GM19463 (cell line): ENCODE results near the gene MRPL38.

Experiments used
- ATAC-seq: cut with Tn5 transposase; IDR thresholded peaks from one replicate; pipeline ENCODE4 v1.9.1; 2021; ENCODE audit warnings: mild to moderate bottlenecking, moderate library complexity; ENCODE audit not compliant: unreplicated experiment

The MRPL38 gene

GRCh38 chr17:75920045-75920560, 15.4 kb upstream of the MRPL38 start:
- no peak for ATAC-seq

- ATAC-seq: no peak
Measured at GRCh38 chr17:75919611-75920010, 14.9 kb upstream of the MRPL38 start.

GRCh38 chr17:75917917-75918445, 13.3 kb upstream of the MRPL38 start:
- ATAC-seq: no peak

GRCh38 chr17:75917141-75917916, 12.6 kb upstream of the MRPL38 start:
- ATAC-seq: no peak

GRCh38 chr17:75915268-75915667, 10.6 kb upstream of the MRPL38 start:
- no peak for ATAC-seq

- ATAC-seq: no peak
Measured at GRCh38 chr17:75914643-75915267, 10.1 kb upstream of the MRPL38 start.

GRCh38 chr17:75913537-75914210, 9.0 kb upstream of the MRPL38 start:
- ATAC-seq: no peak

- ATAC-seq: no peak
Measured at GRCh38 chr17:75910699-75911098, 6.0 kb upstream of the MRPL38 start.

GRCh38 chr17:75909812-75910274, 5.2 kb upstream of the MRPL38 start:
- ATAC-seq: no peak

- ATAC-seq: no peak
Measured at GRCh38 chr17:75909051-75909811, 4.5 kb upstream of the MRPL38 start.

GRCh38 chr17:75908201-75908600, 3.5 kb upstream of the MRPL38 start:
- ATAC-seq: no peak

GRCh38 chr17:75906143-75906884, 1.6 kb upstream of the MRPL38 start:
- no peak for ATAC-seq

GRCh38 chr17:75902406-75902805, 2.3 kb downstream of the MRPL38 start:
- no peak for ATAC-seq

GRCh38 chr17:75901727-75902126, 3.0 kb downstream of the MRPL38 start:
- ATAC-seq: no peak

- no peak for ATAC-seq
Measured at GRCh38 chr17:75900691-75901533, 3.8 kb downstream of the MRPL38 start.

GRCh38 chr17:75899767-75900468, 4.8 kb downstream of the MRPL38 start:
- ATAC-seq: no peak

- no peak for ATAC-seq
Measured at GRCh38 chr17:75899353-75899752, 5.3 kb downstream of the MRPL38 start.

- ATAC-seq: no peak
Measured at GRCh38 chr17:75898791-75899190, 5.9 kb downstream of the MRPL38 start.
